Endometrium (tissue), 2 donors: ENCODE results near the gene TMEM225B.
"Not testable (repeated sequence)": the region's sequence is repeated elsewhere in the genome, so short reads cannot be mapped to it uniquely, and the experiment has no call there.

Experiments
- FAIRE-seq: peaks from 2 replicates; lab custom pipeline; 2012; peaks lifted over from hg19 to GRCh38; lab: Jason Lieb, UNC
- donor health status: control.
- donor health status: control.

The TMEM225B gene

DNA sequence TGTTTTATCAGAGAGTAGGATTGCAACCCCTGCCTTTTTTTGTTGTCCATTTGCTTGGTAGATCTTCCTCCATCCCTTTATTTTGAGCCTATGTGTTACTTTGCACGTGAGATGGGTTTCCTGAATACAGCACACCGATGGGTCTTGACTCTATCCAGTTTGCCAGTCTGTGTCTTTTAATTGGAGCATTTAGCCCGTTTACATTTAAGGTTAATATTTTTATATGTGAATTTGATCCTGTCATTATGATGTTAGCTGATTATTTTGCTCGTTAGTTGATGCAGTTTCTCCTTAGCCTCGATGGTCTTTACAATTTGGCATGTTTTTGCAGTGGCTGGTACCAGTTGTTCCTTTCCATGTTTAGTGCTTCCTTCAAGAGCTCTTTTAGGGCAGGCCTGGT lies 59.8 kb downstream of the TMEM225B start:
- FAIRE-seq, result not testable (repeated sequence)
